Heart left ventricle (tissue), 16 donors: ENCODE results near the gene WDR88. TPM values are rescaled to one million over a fixed set of nuclear protein-coding genes. Genes with fewer than 3 reads are reported as not detected.

Experiments
- ATAC-seq, 4 donors: fragments of 200-7000 bp; cut with Tn5 transposase; one replicate each; pipeline ENCODE4 v1.9.1; 2020 to 2022; ENCODE audit warnings: moderate library complexity in 4 of 4, mild to moderate bottlenecking in 3 of 4, moderate number of reproducible peaks in 1 of 4
- DNase-seq, 5 donors: peaks; one replicate each; pipeline ENCODE4 v3.0.0-alpha.2; 2020
- H3K27ac ChIP-seq, 12 donors: fragments of 200-600 bp; sonication (generic) in 4 of 12; one replicate each; pipeline versions ENCODE4 v1.5.0 to v1.8.0; 2016 to 2022; ENCODE audit warnings: mild to moderate bottlenecking in 2 of 12
- H3K27me3 ChIP-seq, 9 donors: fragments of 200-600 bp; sonication (generic) in 2 of 9; one replicate each; pipeline versions ENCODE4 v1.5.1 to v1.8.0; 2016 to 2022; ENCODE audit warnings: mild to moderate bottlenecking in 3 of 9
- H3K36me3 ChIP-seq, 9 donors: fragments of 200-600 bp; sonication (generic) in 2 of 9; one replicate each; pipeline versions ENCODE4 v1.5.0 to v1.8.0; 2018 to 2022; ENCODE audit warnings: mild to moderate bottlenecking in 2 of 9
- H3K4me1 ChIP-seq, 12 donors: fragments of 200-600 bp; sonication (generic) in 4 of 12; one replicate each; pipeline versions ENCODE4 v1.5.0 to v1.8.0; 2016 to 2022; ENCODE audit warnings: mild to moderate bottlenecking in 3 of 12
- H3K4me3 ChIP-seq, 12 donors: fragments of 200-600 bp; sonication (generic) in 4 of 12; one replicate each; pipeline versions ENCODE4 v1.5.0 to v1.8.0; 2017 to 2022; ENCODE audit warnings: mild to moderate bottlenecking in 9 of 12, moderate library complexity in 4 of 12
- H3K9me3 ChIP-seq, 12 donors: fragments of 200-600 bp; sonication (generic) in 4 of 12; one replicate each; pipeline versions ENCODE4 v1.5.0 to v1.8.0; 2016 to 2022; ENCODE audit warnings: mild to moderate bottlenecking in 1 of 12
- CTCF ChIP-seq, 12 donors: fragments of 200-600 bp; sonication (generic) in 4 of 12; IDR thresholded peaks; one replicate each; pipeline versions ENCODE4 v1.5.0 to v1.8.0; 2018 to 2022; ENCODE audit warnings: antibody characterized with exemption in 12 of 12, mild to moderate bottlenecking in 5 of 12
- POLR2A ChIP-seq, 2 donors: fragments of 450-650 bp; IDR thresholded peaks; one replicate each; pipeline ENCODE4 v1.6.1; 2017; ENCODE audit warnings: antibody characterized with exemption in 2 of 2, mild to moderate bottlenecking in 2 of 2, moderate library complexity in 2 of 2
- WGBS, 4 donors: extraction: QIAGEN DNeasy Blood & Tissue Kit in 2 of 4; methylation state at CpG; one replicate each; pipeline versions ENCODE4 v1.1.5 to v1.1.7; 2013 to 2018; 5-methylcytosine and 5-hydroxymethylcytosine counted together
- intact Hi-C, 10 donors: fragments of 100-400 bp; cut with DNase I; formaldehyde crosslinking; loops; one replicate each; pipeline versions ENCODE4 v1.11.1 to v1.14.2; 2022
- polyA plus RNA-seq, 2 donors: library from polyadenylated mRNA; stranded (reverse); fragments of 200-250 nt; gene quantifications; one replicate each; pipeline ENCODE4 v1.2.3, GENCODE V29; 2013
- total RNA-seq, 9 donors: library from RNA; depleted of rRNA in 2 of 9; stranded (reverse); fragments of >200 nt in 2 of 9; fragmentation: NEBNext Ultra II Directional in 3 of 9; extraction: Animal tissue kit (Norgen Biotek cat#: 25700) in 3 of 9; gene quantifications; one replicate each; pipeline versions ENCODE4 v1.1.0 to v1.2.4, GENCODE V29; 2016 to 2023
- donor health status: ischemic (EF 13 %, LVEDD 7.1; RV severe dilation, severe dysfunction).
- donor health status: healthy with polysubstance abuse.
- donor health status: DM: no; HTN: yes; CAD: no.
- donor health status: DM: no; HTN: no; CAD: no.
- donor health status: ischemic (EF 25% LVEDD 6.9; RV normal size, moderate dysfunction).
- donor health status: ischemic (EF 25% LVEDD 5.7; RV mildly dilated, moderate dysfunction).
- donor health status: healthy.
- donor health status: DM: yes; HTN: yes; CAD: no.
- donor health status: ischemic (EF 35%, LVEDD 5.7; RV mildly dilated, moderate dysfunction).
- donor health status: nonischemic (EF 11% LVEDD 7.7; RV severe dilation, severe dysfunction).
- donor health status: DM: yes; HTN: yes; CAD: no.
- donor health status: PGD.
- donor health status: ischemic (EF 29% LVEDD 5.4; RV normal size, mild dysfunction).
- donor health status: nonischemic (EF 23%, LVEDD 6.1; RV moderate dilation, normal function).

WDR88 gene
- total and polyA plus RNA-seq, 11 donors, result 0.16 TPM; not detected in 10

- intact Hi-C loops, result loop anchor here in 2 of 10 donors (10.0 kb wide), 2 partner anchors 136 to 516 kb away; partner anchors contain the start of genes CEP89 (in 1 of the 2) and FAAP24 (in 1 of the 2)
- no peak for TF ChIP-seq POLR2A (IDR thresholded peaks at IDR 0.05)
- no peak for TF ChIP-seq CTCF (IDR thresholded peaks at IDR 0.05)
- H3K27ac ChIP-seq, result no peak overlapping the region
- WGBS, 4 donors, result 85 to 89% (median 88%) methylated on average over 9 of the region's 9 CpGs
- no peaks in the 10 kb centered on the region for H3K4me1 ChIP-seq
- H3K27me3 ChIP-seq, result no peaks in the 10 kb centered on the region
- DNase-seq (no peak), ATAC-seq (no peak)
- H3K9me3 ChIP-seq, result no peaks in the 10 kb centered on the region
- no peak overlapping the region for H3K4me3 ChIP-seq
- peaks cover 0 to 100% (median 91%) of the 10 kb centered on the region in 9 donors for H3K36me3 ChIP-seq
These were observed 21.6 kb upstream of the WDR88 start for GRCh38 chr19:33110137-33110910.

DNA sequence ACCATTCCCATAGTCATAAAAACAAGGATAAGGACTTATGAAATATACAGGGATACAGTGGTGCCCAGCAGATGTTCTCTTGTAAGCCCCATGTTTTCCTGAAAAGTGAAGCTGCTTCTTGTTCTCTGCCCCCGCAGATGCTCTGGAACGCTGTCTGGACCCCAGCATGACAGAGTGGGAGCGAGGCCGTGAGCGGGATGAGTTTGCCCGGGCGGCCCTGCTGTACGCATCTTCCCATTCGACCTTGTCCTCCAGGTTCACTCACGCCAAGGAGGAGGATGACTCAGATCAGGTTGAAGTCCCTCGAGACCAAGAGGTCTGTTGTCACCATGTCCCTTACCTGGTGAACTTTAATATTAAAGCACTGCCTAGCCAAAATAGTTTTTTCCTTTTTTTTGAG is 20.3 kb upstream of the WDR88 start:
- Histone ChIP-seq H3K36me3 (peaks cover 0 to 100% (median 96%) of the 10 kb centered on the region in 9 donors), H3K9me3 (no peaks in the 10 kb centered on the region), H3K27me3 (no peaks in the 10 kb centered on the region), H3K27ac (no peak overlapping the region), H3K4me3 (no peak overlapping the region), H3K4me1 (no peaks in the 10 kb centered on the region)
- 92 to 96% (median 93%) methylated on average over 11 of the region's 11 CpGs for WGBS, 4 donors
- intact Hi-C loops, result loop anchor here in 2 of 10 donors (10.0 kb wide), 2 partner anchors 137 to 517 kb away; partner anchors contain the start of genes CEP89 (in 1 of the 2) and FAAP24 (in 1 of the 2)
- TF ChIP-seq CTCF (IDR thresholded peaks at IDR 0.05), result no peak
- no peak for TF ChIP-seq POLR2A (IDR thresholded peaks at IDR 0.05)
- DNase-seq (no peak), ATAC-seq (no peak)

- TF ChIP-seq CTCF (IDR thresholded peaks at IDR 0.05) (no peak), POLR2A (IDR thresholded peaks at IDR 0.05) (no peak)
- WGBS, 4 donors, result 80 to 93% (median 88%) methylated on average over 4 of the region's 4 CpGs
- no peaks in the 10 kb centered on the region for H3K4me1 ChIP-seq
- DNase-seq (no peak), ATAC-seq (no peak)
- intact Hi-C loops, result loop anchor here in 2 of 10 donors (10.0 kb wide), 2 partner anchors 140 to 520 kb away; partner anchors contain the start of genes CEP89 (in 1 of the 2) and FAAP24 (in 1 of the 2)
- no peaks in the 10 kb centered on the region for H3K27me3 ChIP-seq
- H3K36me3 ChIP-seq, result peaks cover 0 to 100% (median 89%) of the 10 kb centered on the region in 9 donors
- no peak overlapping the region for H3K4me3 ChIP-seq
- H3K9me3 ChIP-seq, result no peaks in the 10 kb centered on the region
- no peak overlapping the region for H3K27ac ChIP-seq
These were observed 17.6 kb upstream of the WDR88 start for GRCh38 chr19:33114312-33114711.

- no peaks in the 10 kb centered on the region for H3K27me3 ChIP-seq
- TF ChIP-seq POLR2A (IDR thresholded peaks at IDR 0.05), result no peak
- no peak for TF ChIP-seq CTCF (IDR thresholded peaks at IDR 0.05)
- DNase-seq, result no peak
- no peak overlapping the region for H3K4me3 ChIP-seq
- 89 to 95% (median 93%) methylated on average over 8 of the region's 8 CpGs for WGBS, 4 donors
- H3K36me3 ChIP-seq, result peaks cover 0 to 96% (median 75%) of the 10 kb centered on the region in 9 donors
- H3K4me1 ChIP-seq, result no peaks in the 10 kb centered on the region
- H3K27ac ChIP-seq, result no peak overlapping the region
- ATAC-seq, result no peak
- no peaks in the 10 kb centered on the region for H3K9me3 ChIP-seq
- intact Hi-C loops, result loop anchor here in 2 of 10 donors (10.0 kb wide), 2 partner anchors 143 to 523 kb away; partner anchors contain the start of genes CEP89 (in 1 of the 2) and FAAP24 (in 1 of the 2)
These were observed 14.4 kb upstream of the WDR88 start for GRCh38 chr19:33117501-33117900.
